ENCODE results near the gene SPINK8. TPM values are rescaled to one million over a fixed set of nuclear protein-coding genes. Genes with fewer than 3 reads are reported as not detected.

Gene SPINK8
- total and polyA plus RNA-seq, 2 of the 8 experiments (the other 6 are each of a cell fraction or from before 2014, with no cell fraction given): 0.29 TPM; not detected in 1

GRCh38 chr3:48353987-48354386 is 20.5 kb upstream of the SPINK8 start:
- Histone ChIP-seq H3K9me3 (ENCODE audit: insufficient read depth in 2 of 2, low read depth in 1 of 2, low read length in 1 of 2) (no peaks in the 10 kb centered on the region), H2BK12ac (ENCODE audit: low read depth, low read length) (no peak overlapping the region), H3K4me1 (replicated peaks in 1 of 4; ENCODE audit: control insufficient read depth in 3 of 4, insufficient read depth in 4 of 4, low read length in 3 of 4) (no peaks in the 10 kb centered on the region), H2BK120ac (replicated peaks; ENCODE audit: low read depth, low read length) (no peak overlapping the region), H3K4me3 (ENCODE audit: extremely low read depth in 1 of 4, insufficient read depth in 2 of 4, low read depth in 3 of 4, low read length in 4 of 4) (no peak overlapping the region), H3K4ac (replicated peaks; ENCODE audit: insufficient read length, low read depth, low read length) (no peak overlapping the region), H3K27ac (ENCODE audit: low read depth, low read length) (no peak overlapping the region), H2BK5ac (ENCODE audit: low read depth, low read length) (no peak overlapping the region), H3K9ac (replicated peaks in 1 of 4; ENCODE audit: extremely low read depth in 1 of 4, low read depth in 3 of 4, low read length in 3 of 4) (no peak overlapping the region), H3K79me2 (ENCODE audit: control insufficient read depth in 1 of 2, insufficient read depth in 2 of 2, low read length in 2 of 2) (no peaks in the 10 kb centered on the region), H2AK5ac (ENCODE audit: low read depth, low read length) (no peak overlapping the region), H2BK20ac (ENCODE audit: low read length) (no peak overlapping the region), H3K79me1 (ENCODE audit: low read depth, low read length) (no peaks in the 10 kb centered on the region), H3K14ac (ENCODE audit: insufficient read length) (no peak overlapping the region), H4K8ac (ENCODE audit: extremely low read depth, insufficient read depth, low read length) (no peak overlapping the region), H3K27me3 (replicated peaks in 1 of 4; ENCODE audit: control insufficient read depth in 3 of 4, extremely low read depth in 1 of 4, insufficient read depth in 3 of 4, low read length in 3 of 4) (peaks cover 0 to 2% (median 0%) of the 10 kb centered on the region in 4 experiments; a peak in 1 of 7 replicates), H3K18ac (ENCODE audit: extremely low read depth, low read length) (no peak overlapping the region), H4K5ac (ENCODE audit: insufficient read length, low read depth, low read length) (no peak overlapping the region), H3K23ac (ENCODE audit: insufficient read length) (no peak overlapping the region), H3K56ac (replicated peaks; ENCODE audit: insufficient read length, low read depth, low read length) (no peak overlapping the region), H2BK15ac (ENCODE audit: low read length) (no peak overlapping the region), H3K36me3 (ENCODE audit: control insufficient read depth in 2 of 4, insufficient read depth in 4 of 4, low read length in 3 of 4) (no peaks in the 10 kb centered on the region), H4K20me1 (replicated peaks in 1 of 2; ENCODE audit: control insufficient read depth in 1 of 2, insufficient read depth in 2 of 2, low read length in 2 of 2) (no peaks in the 10 kb centered on the region), H3K4me2 (ENCODE audit: insufficient read depth in 1 of 2, low read depth in 2 of 2, low read length in 2 of 2) (no peak overlapping the region), H4K91ac (replicated peaks; ENCODE audit: insufficient read length, low read length) (no peak overlapping the region), H2AFZ (ENCODE audit: low read length) (no peak overlapping the region), H3K23me2 (ENCODE audit: low read depth, low read length) (no peaks in the 10 kb centered on the region)
- 96% methylated on average over 4 of the region's 4 CpGs; no CpG with 5 or more reads in 1 of the 2 experiments for WGBS, 2 experiments (ENCODE audit: extremely low coverage in 1 of 2, insufficient coverage in 1 of 2, insufficient read length in 1 of 2, insufficient replicate concordance in 2 of 2, low coverage in 1 of 2, low lambda C conversion rate in 2 of 2, missing lambda C conversion rate in 1 of 2)
- ChIA-PET CTCF (ENCODE audit: partially characterized antibody) (no interaction called here), POLR2A (ENCODE audit: partially characterized antibody) (no interaction called here)
- FAIRE-seq (no peak), DNase-seq (ENCODE audit: low read depth in 1 of 2, low spot score in 2 of 2) (no peak)
- TF ChIP-seq POLR2A (IDR thresholded peaks at IDR 0.05; ENCODE audit: control extremely low read depth in 1 of 2, low read depth in 2 of 2, low read length in 2 of 2): no peak
- TF ChIP-seq GABPA (IDR thresholded peaks at IDR 0.05; ENCODE audit: borderline replicate concordance, insufficient read depth, low read length): no peak
- TF ChIP-seq TAF1 (IDR thresholded peaks at IDR 0.05; ENCODE audit: low read depth, low read length): no peak
